NCI-H226 (cell line): ENCODE results near the gene KLHDC9.

Source experiments
- DNase-seq: peaks from one replicate; pipeline ENCODE4 v3.0.0-alpha.2; 2015

KLHDC9 gene

DNA sequence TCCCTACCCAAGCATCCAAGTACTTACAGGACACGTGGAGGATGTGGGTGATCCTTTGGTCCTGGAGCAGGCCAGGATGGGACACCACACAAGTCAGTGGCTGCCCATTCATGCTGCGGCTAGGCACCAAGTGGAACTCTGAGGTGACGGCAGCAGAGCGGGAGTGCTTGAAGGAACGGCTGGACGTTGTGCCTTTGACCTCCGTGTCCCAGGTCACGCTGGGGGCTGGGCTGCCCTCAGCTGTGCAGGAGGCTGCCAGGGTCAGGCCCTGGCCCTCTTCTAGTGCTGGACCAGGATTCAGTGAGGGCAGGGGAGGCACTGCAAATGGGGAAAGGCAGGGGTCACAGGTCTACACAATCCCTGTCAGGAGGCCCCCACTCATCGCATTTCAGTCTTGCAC, 20.7 kb upstream of the KLHDC9 start:
- no peak for DNase-seq

DNA sequence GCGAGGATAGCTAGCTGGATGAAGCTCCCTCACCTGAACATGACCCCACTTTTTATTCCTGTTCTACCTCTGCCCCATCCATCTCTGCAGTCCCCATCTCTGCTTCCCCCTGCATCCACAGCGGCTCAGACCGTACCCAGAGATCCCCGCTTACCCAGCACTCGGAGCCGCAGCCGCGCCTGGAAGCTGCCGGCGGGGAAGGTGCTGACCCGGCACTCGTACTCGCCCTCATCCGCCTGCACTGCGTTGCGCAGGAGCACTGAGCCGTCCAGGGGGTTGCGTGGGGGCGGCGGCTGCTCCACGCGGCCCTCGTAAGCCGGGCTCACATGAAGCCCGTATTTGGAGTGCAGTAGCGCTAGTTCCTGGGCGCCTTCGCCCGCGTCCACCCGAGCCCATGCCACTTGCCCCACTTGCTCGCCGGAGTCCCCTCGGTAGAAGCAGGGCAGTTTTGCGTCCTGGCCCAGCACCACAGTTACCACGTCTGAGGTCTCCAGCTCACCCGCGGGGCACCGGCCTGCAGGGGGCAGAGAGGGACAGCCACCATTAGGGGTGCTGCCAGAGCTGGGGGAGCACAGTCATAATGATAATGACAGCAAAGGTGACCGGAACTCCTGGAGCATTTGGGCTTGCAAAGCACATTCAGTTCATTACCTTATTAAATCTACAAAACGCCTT, 18.6 kb upstream of the KLHDC9 start:
- no peak for DNase-seq

DNA sequence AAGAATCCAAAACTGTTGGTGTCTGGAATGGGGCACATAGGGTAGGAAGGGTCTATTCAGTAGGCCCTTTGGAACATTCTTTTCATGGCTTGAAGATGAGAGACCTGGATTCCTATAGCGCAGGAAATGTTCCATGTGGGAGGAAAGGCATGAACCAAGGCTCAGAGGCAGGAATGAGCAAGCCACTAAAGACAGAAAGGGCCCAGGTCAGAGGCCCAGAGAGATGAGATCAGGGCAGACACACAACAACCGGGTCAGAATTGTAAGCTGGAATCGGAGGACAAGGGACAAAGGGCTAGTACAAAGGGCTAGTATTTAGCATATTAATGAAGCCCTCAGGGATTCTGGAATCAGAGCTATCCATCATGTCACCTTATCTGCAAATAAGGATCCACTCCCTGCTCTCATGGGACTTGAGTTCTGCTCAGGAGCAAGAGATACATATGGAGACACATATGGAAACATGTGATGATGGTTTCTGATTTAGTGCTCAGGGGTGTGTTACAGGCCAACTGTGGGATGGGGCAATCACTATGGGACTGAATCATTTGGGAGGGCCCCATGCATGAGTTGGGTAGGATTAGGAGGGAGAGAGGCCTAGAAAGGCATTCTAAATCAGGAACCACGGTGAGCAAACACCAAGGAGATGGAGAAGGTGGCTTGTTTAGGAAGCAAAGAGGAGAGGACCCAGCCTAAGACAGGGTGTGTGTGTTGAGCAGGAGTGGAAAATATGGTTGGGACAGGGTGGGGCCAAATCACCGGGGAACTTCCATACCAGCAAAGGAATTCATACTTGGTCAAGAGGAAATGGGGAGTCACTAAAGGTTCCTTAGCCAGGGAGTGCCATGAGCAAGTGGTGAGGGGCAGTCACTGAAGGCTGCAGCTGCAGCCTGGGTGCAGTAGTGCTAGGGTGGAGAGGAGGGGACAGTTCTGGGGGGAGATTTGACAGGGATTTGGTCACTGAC, 17.4 kb upstream of the KLHDC9 start:
- peak; percentile 71 for DNase-seq

DNA sequence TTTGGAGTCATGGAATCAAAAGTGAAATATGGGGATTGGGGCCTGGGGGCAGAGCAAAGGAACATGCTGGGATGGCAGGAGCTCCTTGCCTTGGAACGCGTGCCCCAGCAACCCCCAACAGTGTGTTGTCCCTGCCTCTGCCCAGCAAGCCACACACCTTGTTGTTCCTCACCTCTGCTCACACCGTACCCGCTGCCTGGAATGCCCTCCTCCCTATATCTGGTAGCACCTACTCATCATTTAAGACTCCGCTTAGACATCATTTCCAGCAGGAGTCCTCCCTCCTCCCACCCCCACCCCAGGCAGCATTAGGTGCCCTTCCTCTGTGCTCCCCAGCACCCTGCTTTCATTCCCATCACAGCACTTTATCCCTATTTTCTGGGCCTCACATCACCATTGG, 16.6 kb upstream of the KLHDC9 start:
- no peak for DNase-seq

DNA sequence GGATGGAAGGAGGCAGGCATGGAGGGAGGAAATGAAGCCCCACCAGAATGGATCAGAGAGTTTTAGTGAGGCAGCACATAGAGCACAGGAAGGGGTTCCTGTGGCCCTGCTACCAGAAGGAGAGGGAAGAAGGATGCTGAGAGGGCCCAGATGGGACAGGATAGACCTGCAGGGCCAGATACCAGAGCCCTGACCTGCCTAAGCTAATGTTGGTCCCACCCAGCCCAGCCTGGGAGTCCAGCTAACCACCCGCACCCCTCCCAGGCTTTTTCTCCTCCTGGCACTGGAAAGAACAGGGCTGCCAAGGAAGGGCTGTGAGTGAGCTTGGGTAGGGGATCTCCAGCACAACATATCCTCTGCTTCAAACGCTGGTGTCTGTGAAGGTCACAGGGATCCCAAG, 15.7 kb upstream of the KLHDC9 start:
- DNase-seq: no peak

DNA sequence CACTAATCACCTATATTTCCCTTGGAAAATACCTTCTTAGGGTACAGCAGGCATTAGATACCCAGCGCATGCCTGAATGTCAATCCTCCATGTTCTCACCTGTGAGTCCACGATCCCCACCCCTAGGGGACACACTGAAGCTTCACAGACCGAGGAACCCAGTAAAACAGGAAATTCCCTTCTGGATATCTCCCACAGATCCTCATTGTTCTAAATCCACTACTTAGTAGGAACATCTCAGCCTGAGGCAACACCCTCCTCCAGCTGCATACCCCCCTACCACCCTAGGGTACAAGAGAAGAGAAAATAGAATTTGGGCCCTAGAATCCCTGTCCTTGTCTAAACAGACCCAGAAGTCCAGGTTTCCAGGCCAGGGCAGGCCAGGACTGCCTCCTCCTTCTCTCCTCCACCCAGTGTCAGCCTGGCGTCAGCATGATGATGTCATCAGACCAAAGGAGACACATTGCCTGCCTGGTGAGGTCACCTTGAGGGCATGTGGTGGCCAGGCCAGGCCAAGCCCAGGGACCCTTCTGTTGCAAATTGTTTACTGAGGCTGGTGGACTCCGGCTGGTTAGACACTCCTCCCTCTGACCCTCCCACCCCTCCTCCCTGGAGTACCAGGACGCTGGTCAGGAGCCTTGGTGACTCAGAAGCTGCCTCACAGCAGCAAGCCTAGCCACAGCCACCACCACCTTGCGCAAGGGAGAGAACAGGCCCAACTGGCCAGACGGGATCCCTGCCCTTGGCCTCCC, 15.0 kb upstream of the KLHDC9 start:
- DNase-seq: peak; percentile 96

DNA sequence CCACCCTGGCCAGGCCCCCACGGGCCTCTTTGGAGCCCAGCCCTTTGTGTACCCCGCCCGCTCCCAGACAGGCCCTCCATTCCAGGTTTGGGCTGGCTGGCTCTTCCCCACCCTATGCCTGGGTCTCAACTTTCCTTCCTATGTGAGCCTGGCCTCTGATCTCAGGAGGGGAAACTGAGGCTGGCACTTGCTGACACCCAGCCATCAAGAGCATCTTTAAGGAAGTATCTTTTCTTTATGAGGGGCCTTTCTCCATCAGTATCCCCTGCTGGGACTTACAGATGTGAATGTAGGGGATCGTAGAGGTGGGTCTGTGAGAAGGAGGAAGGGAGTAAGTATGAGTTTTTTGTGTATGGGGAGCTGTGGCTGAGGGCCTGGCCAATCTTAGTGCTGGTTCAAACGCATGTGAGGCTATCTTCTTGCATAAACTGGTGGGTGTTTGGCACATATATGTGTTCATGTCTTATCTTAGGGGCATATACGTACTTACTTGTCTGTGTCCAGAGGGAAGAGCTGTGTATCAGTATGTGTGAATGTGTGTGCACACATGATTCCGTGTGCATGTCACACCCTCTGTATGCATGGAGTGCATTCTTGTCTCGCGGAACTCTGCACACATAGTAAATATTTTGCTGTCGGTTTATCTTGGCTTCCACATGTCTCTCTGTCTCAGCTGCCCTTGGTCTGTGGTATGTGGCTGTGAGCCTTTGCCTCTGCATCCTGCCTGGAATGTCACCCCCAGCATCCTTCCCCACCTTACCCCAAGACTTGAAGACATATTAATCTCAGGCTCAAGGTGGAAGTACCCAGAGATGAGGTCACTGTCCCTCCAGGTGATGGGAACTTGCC, 14.2 kb upstream of the KLHDC9 start:
- DNase-seq: no peak

DNA sequence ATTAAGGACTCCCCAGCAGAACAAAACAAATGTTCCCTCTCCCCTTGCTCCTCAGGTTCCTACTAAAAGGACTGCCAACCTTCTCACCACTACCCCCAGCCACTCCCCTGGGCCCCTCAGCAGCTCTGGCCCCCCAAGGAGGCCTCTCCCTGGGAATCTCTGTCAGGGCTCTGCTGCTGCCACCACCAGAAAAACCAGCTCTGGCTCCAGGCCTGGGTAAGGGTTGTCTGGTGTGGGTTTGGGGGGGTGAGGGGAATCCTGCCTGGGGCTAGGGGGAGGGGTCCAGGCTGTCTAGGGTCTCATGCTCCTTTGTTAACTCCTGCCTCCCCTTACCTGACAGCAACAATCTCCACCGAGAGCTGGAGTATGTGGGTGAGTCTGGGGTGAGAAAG, 13.6 kb upstream of the KLHDC9 start:
- DNase-seq: no peak

DNA sequence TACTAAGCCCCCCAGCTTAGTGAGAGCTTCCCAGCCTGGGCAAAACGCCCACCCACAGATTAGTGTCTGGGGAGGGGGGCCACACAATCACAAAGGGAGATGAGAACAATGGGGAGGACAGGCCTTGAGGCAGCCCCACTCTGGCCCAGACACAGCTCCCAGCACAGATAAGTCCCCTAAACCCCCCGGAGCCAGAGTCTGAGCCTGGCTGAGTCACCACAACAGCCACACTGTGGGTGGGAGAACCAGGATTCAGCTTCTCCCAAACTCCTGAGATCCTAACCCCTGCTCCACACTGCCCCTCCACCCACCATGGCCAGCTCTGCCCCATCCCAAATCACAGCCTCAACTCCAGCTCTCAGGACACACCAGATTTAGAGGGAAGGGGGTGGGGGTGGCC, 13.0 kb upstream of the KLHDC9 start:
- no peak for DNase-seq

DNA sequence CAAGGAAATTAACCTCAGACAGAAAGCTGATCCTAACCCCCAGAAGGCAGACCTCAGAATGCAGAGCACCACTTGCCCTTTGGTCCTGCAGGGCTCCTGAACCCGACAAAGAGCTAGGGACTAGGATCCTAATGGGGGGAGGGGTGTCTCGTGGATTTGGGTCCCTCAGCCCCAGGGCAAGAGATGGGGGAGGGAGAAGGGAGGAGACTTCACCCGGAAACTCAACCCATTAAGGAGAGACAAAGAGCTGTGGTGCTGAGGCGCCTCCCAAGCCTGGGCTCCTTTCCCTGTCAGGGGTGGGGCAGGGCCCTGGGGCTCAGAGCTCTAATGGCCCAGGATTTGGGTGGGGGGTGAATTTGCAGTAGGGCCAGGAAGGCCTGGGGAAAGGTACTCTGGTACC, 11.7 kb upstream of the KLHDC9 start:
- DNase-seq: no peak

DNA sequence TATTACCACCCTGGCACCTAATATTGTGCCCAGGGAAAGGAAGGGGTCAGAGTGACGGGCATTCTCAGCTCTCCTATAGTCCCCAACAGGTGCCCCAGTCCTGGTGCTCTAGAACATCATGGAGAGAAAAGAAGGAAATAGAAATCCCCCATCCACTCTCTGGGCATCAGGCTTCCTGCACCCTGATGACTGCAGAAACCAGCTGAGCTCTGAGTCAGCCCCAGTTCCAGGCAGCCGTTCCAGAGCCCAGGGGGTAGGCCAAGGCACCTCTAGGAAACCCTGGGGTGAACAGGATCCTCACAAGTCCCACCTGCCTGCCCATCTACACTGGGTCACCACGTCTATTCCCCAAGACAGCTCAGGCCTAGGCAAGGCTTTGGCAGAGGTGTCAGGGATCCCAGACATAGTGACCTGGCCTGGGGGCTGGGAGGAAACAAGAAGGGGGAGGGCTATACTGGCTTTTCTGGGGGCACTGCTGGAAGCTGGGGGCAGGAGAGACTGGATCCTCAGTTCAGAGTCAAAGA, 9.5 kb upstream of the KLHDC9 start:
- DNase-seq: peak; percentile 55

DNA sequence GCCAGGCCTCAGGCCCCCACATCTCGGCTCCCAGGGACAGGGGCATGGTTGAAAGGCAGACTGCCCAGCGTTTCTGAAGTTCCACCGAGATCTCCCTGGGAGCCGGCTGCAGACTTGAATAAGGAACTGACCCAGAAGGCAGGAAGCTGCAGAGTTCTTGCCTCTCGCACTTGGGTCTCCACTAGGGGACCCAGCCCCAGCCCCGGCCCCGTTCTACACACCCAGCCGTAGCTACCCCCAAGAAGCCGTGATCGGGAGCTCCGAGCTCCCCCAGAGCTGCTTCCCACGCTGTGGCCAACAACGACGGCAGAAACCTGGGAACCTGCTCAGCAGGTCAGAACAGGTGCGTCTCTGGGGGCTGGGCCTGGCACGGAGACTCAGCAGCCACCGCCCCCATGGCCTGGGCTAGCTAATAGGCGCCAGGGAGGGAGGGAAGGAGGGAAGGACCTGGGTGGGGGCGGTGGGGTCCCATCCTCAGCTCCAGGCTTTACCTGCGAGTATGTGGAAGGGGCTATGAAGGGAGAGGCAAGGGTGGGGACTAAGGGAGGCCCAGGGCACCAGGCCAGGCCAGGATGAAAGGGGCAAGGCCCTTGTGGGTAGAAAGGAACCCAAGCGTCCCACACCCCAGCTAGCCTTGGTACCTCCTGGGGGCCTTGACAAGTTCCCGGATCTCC, 8.8 kb upstream of the KLHDC9 start, which contains the start of gene NECTIN4:
Gene NECTIN4 (minus strand): TSS at position 308 of the 674 bp plus-strand sequence. CDS start 262 bp downstream, at position 46.
- DNase-seq: no peak

DNA sequence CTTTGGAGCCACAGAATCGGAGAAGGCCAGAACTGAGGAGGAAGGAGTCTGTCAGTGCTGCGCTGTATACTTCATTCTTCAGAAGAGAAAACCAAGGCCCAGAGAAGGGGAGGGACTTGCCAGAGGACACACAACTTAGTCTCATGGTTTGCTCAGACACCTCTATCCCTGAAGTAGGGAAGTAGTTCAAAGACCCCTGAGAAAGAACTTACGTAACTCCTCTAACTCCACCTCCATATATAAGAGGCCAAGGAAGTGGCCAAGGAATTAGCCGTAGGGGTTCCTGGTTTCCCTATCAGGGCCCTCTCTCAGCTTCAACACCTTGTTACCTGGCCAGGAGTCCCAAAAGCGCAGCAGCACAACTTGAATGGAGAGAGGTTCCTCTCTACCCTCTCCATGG, 8.2 kb upstream of the KLHDC9 start:
- no peak for DNase-seq

DNA sequence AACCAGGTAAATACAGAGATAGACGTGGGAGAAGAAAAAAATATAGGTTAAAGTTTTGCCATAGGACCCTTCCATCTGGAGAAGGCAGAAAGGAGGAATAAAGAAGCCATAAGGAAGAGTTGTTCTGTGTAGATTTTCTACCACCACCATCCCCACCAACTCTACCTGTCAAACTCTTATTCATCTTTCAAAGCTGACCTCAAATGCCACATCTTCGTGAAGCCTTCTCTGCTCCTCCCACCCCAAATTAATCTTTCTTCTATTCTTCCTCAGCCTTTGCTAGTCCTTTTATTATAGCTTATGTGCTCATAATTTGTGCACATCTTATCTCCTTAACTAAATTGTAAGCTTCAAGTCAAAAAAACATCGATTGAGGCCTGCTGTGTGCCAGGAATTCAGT, 7.5 kb upstream of the KLHDC9 start:
- DNase-seq: no peak

DNA sequence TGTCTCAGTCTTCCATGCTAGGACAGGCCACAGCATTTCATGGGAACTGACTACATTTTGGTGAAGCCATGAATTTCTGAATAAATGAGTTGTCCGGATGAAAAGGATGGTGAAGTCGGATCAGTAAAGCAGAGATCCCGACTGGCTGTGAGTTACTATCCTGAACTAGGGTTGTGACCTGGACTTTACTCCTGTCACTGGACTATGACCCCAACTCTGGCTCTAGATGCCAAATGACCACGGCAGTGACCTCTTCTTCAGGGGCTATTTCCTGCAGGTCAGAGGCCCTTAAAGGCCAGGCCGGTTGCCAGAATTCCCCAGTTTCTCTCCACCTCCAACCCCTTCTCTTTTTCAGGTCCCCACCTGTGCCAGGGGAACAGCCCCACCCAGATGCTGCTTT, 7.1 kb upstream of the KLHDC9 start:
- no peak for DNase-seq

DNA sequence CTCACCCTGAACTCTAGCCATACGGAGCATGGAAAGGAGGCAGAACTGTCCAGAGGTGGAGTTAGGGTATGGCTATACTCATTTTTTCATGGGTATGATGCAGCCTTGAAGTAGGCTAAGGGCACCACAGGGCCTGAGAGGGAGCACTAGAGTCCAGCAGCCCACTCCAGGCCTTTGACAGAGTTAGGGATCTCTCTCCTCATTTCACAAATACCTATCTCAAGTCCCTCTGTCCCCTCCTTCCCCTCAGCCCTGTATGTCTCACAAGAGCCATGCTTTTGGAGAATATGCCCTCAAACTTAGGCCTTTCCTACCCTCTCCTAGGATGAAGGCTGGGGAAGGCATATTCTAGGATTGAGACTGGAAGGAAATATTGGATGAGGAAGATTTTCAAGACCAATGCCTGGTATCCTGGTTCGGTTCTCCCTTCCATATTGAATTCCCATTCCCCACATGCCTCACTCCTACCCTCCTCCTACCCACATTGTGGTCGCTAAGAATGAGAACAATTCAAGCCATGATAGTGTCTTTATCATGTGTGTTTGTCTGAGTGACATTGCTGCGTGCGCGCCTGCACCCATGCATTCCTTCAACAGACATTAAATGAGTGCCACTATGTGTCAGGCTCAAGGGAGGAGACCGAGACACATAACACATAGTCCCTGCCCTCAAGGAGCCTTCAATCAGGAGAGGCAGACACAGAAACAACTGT, 6.2 kb upstream of the KLHDC9 start:
- peak; percentile 52 for DNase-seq

DNA sequence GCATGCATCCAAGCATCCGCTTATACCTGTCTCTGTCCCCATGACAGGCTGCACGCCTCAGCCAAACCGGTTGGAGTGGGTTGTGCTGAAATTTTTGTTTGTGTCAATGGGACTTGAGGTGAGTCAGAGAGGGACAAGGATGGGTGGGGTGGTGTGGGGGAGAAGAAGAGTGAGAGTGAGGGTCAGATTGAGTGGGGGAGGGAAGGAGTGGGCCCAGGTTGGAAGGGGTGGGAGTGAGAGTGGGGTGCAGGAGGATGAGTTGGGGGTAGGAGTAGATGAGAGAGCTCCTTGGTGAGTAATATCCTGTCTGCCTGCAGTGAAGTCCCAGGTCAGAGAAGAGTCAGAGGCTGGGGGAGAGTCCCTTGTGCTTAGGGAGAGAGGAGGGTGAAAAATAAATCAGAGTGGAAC, 5.5 kb upstream of the KLHDC9 start:
- DNase-seq: peak; percentile 65

DNA sequence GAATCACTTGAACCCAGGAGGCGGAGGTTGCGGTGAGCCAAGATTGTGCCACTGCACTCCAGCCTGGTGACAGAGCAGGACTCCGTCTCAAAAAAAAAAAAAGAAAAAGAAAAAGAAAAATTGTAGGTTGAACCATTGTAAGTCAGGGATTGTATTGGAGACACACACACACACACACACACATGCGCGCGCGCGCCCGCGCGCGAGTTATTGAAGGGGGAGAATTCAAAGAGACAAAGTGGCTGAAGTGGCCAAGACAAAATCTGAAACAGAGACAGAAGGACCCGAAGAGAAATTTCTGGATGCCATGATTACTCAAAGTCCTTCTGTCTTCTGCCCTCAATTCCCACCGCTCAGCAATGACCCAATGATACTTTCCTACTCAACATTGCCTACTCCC, 3.7 kb upstream of the KLHDC9 start:
- no peak for DNase-seq

DNA sequence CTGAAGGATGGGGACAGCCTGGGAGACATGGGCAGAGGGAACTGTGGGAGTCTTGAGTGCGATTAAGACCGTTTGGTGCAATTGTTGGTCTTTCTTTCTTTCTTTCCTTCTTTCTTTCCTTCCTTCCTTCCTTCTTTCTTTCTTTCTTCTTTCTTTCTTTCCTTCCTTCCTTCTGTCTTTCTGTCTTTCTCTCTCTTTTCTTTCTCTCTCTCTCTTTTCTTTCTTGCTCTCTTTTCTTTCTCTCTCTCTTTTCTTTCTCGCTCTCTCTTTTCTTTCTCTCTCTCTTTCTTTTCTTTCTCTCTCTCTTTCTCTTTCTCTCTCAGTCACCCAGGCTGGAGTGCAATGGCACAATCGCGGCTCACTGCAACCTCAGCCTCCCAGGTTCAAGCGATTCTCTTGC, 2.9 kb upstream of the KLHDC9 start:
- DNase-seq: no peak

DNA sequence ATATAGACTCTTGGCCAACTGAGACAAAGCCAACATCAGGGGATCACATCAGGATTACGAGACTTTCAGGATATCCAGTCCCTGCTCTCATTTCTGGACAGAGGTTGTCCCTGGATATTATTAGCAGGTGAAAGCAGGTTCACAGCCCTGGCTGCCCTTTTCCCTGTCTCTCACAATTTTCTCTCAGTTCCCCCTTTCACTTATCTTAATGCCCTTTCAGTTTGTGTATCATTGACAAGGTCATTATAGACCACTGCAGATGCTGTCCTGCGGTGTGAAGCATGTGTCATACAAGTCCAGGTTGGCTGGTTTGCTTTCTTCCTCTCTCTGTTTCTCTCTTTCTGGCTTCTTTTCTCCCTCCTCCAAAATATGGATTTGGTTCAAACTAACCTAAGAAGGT, 2.1 kb upstream of the KLHDC9 start:
- DNase-seq: no peak

DNA sequence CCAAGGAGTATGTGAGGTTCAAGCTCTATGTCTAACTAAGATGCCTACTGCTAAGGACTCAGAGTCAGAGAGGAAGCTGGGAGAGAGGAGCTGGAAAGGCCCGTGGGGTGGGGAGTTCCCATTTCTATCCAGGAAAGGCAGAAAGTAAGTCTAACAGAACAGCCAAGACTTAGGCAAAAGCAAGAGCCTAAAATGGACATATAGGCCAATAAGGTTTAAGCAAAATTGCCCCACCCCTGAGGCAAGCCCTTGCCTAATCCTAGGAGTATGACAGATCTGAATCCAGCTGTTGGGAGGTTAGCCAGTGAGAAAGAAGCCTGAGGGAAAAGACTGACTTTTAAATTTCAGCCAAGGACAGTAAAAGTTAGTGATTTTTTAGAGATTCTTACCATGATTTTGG, 1.6 kb upstream of the KLHDC9 start:
- DNase-seq: peak; percentile 49
